ENCODE results near the gene RCL1. TPM values are rescaled to one million over a fixed set of nuclear protein-coding genes. Genes with fewer than 3 reads are reported as not detected.

RCL1 gene
- total RNA-seq, 3 donors from 2014 or later, result 41.3 to 111 (median 46.7) TPM

DNA sequence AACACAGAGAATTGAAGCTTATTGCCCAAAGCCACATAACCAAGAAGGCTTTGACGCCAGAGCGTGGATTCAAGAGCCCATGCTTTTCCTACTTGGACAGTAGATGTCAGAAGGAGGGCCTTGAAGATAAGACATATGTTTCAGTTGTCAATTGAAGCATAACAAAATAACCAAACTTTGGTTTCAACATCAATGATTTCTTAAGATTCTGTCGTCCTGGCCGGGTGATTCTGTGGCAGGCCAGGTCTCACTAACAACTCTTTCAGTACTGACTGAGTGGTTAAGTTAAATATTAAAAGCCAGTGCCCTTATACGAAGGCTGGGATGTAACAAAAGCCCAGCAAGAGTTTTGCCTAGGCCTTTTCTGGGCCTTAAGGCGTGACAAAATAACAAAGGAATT lies 94.0 kb downstream of the RCL1 start:
- DNase-seq (ENCODE audit: low spot score in 2 of 2), result no peak
- Histone ChIP-seq H3K4me1 (no peaks in the 10 kb centered on the region), H3K27ac (no peak overlapping the region), H3K4me3 (no peak overlapping the region), H3K36me3 (no peaks in the 10 kb centered on the region), H3K27me3 (no peaks in the 10 kb centered on the region), H3K9me3 (no peaks in the 10 kb centered on the region)
- TF ChIP-seq, protein P1, sequence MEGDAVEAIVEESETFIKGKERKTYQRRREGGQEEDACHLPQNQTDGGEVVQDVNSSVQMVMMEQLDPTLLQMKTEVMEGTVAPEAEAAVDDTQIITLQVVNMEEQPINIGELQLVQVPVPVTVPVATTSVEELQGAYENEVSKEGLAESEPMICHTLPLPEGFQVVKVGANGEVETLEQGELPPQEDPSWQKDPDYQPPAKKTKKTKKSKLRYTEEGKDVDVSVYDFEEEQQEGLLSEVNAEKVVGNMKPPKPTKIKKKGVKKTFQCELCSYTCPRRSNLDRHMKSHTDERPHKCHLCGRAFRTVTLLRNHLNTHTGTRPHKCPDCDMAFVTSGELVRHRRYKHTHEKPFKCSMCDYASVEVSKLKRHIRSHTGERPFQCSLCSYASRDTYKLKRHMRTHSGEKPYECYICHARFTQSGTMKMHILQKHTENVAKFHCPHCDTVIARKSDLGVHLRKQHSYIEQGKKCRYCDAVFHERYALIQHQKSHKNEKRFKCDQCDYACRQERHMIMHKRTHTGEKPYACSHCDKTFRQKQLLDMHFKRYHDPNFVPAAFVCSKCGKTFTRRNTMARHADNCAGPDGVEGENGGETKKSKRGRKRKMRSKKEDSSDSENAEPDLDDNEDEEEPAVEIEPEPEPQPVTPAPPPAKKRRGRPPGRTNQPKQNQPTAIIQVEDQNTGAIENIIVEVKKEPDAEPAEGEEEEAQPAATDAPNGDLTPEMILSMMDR (IDR thresholded peaks at IDR 0.05), result no peak
- TF ChIP-seq POLR2AphosphoS5 (IDR thresholded peaks at IDR 0.05), result no peak
- TF ChIP-seq POLR2A (IDR thresholded peaks at IDR 0.05), result no peak
- intact Hi-C loops (cut with DNase I; ENCODE audit: low total_unique reads), result no loop called here

DNA sequence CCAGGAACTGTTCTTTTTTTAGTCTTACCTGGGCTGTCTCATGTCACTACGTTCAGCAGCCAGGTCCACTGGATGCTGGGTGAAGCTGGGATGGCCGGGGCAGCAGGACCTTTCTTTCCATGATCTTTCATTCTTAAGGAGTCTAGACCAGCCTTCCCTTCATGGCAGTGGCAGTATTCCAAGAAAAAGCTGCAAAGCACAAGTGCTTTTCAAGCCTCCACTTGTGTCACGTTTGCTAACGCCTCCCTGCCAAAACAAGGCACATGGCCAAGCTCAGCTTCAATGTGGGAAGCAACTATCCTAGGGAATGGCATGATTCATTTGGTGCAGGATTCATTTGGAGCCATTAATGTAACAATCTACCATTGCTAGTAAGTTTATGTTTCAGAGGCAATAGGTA lies 94.8 kb downstream of the RCL1 start:
- Histone ChIP-seq H3K4me1 (no peaks in the 10 kb centered on the region), H3K27me3 (no peaks in the 10 kb centered on the region), H3K36me3 (no peaks in the 10 kb centered on the region), H3K4me3 (no peak overlapping the region), H3K27ac (peak overlapping the region in 1 of 2 donors; percentile 32), H3K9me3 (no peaks in the 10 kb centered on the region)
- TF ChIP-seq POLR2A (IDR thresholded peaks at IDR 0.05) (no peak), POLR2AphosphoS5 (IDR thresholded peaks at IDR 0.05) (no peak)
- TF ChIP-seq, protein P1 (IDR thresholded peaks at IDR 0.05), result no peak
- intact Hi-C loops (cut with DNase I; ENCODE audit: low total_unique reads), result no loop called here
- no peak for DNase-seq (ENCODE audit: low spot score in 2 of 2)

DNA sequence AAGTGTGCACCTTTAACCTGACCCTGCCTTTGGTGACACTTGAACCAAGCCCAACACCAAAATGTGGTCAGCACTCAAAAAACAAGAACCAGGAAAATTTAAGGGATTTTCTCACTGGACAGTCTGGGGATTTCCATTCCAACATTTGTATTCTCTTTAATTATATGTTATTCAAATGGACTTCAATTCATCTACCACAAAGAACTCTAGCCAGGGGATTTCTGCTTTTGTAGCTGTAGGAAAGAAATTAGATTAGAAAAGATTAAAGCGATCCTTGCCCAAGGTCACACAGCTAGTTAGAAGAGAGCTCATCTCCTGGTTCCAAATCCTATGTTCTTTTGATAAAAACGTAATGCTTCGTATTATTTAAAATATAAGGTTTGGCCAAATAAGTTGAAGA lies 97.5 kb downstream of the RCL1 start:
- TF ChIP-seq POLR2A (IDR thresholded peaks at IDR 0.05) (no peak), POLR2AphosphoS5 (IDR thresholded peaks at IDR 0.05) (no peak)
- TF ChIP-seq, protein P1 (IDR thresholded peaks at IDR 0.05), result no peak
- Histone ChIP-seq H3K4me3 (no peak overlapping the region), H3K27ac (no peak overlapping the region), H3K4me1 (no peaks in the 10 kb centered on the region), H3K9me3 (no peaks in the 10 kb centered on the region), H3K36me3 (no peaks in the 10 kb centered on the region), H3K27me3 (no peaks in the 10 kb centered on the region)
- DNase-seq (ENCODE audit: low spot score in 2 of 2), result no peak
- intact Hi-C loops (cut with DNase I; ENCODE audit: low total_unique reads), result loop anchor here (5.0 kb wide), 1 partner anchor 213 kb away; the partner anchor contains the start of gene CDC37L1

DNA sequence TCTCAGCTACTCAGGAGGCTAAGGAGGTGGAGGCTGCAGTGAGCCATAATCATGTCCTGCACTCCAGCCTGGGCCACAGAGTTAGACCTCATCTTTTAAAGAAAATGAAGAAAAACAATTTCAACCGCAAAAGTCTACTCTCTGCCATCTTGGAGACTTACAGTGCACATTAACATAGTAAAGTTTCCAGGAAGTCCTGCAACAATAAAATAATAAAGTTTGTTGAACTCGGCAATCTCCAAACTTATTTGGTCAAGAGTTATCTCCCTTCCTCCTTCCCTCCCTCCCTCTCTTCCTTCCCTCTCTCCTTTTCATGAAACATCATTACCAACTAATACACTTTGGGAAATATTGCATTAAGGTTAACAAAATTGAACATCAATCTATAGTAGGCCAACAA lies 98.2 kb downstream of the RCL1 start:
- no peak for DNase-seq (ENCODE audit: low spot score in 2 of 2)
- no peak overlapping the region for H3K4me3 ChIP-seq
- no peak for TF ChIP-seq POLR2A (IDR thresholded peaks at IDR 0.05)
- TF ChIP-seq POLR2AphosphoS5 (IDR thresholded peaks at IDR 0.05), result no peak
- TF ChIP-seq, protein P1 (IDR thresholded peaks at IDR 0.05), result no peak
- H3K36me3 ChIP-seq, result no peaks in the 10 kb centered on the region
- no peaks in the 10 kb centered on the region for H3K4me1 ChIP-seq
- no peaks in the 10 kb centered on the region for H3K9me3 ChIP-seq
- intact Hi-C loops (cut with DNase I; ENCODE audit: low total_unique reads), result loop anchor here (5.0 kb wide), 1 partner anchor 214 kb away; the partner anchor contains the start of gene CDC37L1
- H3K27me3 ChIP-seq, result no peaks in the 10 kb centered on the region
- no peak overlapping the region for H3K27ac ChIP-seq

DNA sequence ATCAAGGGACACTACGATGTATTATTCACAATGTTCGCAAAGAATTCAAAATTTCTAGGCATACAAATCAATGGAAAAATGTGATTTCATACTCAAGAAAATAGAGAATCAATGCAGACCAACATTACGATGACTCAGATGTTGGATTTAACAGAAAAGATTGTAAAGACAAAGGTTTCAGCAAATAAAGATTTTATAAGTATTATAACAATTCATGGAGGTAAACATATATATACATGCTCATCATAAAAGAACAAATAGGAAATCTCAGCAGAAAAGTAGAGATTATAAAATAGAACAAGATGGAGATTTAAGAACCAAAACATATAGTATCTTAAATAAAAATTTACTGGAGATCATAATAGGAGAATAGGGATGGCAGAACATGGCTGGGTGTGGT lies 98.9 kb downstream of the RCL1 start:
- DNase-seq (ENCODE audit: low spot score in 2 of 2), result no peak
- no peaks in the 10 kb centered on the region for H3K27me3 ChIP-seq
- no peaks in the 10 kb centered on the region for H3K36me3 ChIP-seq
- no peaks in the 10 kb centered on the region for H3K4me1 ChIP-seq
- no peak overlapping the region for H3K27ac ChIP-seq
- H3K4me3 ChIP-seq, result no peak overlapping the region
- H3K9me3 ChIP-seq, result no peaks in the 10 kb centered on the region
- intact Hi-C loops (cut with DNase I; ENCODE audit: low total_unique reads), result loop anchor here (5.0 kb wide), 1 partner anchor 214 kb away; the partner anchor contains the start of gene CDC37L1
- TF ChIP-seq, protein P1 (IDR thresholded peaks at IDR 0.05), result no peak
- TF ChIP-seq POLR2AphosphoS5 (IDR thresholded peaks at IDR 0.05) (no peak), POLR2A (IDR thresholded peaks at IDR 0.05) (no peak)
